MCF 10A (cell line): Measurements from ENCODE around the gene HACD1. TPM values are rescaled to one million over a fixed set of nuclear protein-coding genes. Genes with fewer than 3 reads are reported as not detected.

Source experiments
- BruUV-seq: library from RNA; stranded (reverse); fragments of 400-500 nt; replicated peaks from 2 replicates; lab custom pipeline; 2021; lab: Mats Ljungman, UMichigan
- CTCF ChIA-PET: fragments of 300-600 bp; sonication (Branson Sonifier 250); formaldehyde crosslinking; extraction: SDS; loops from one replicate; lab custom pipeline; 2021; ENCODE audit warnings: antibody characterized with exemption, inconsistent platforms; lab: Yijun Ruan, JAX
- POLR2A ChIA-PET: fragments of 300-600, 350-650 bp; sonication (Branson Sonifier 250); formaldehyde crosslinking; extraction: SDS; loops from one replicate; lab custom pipeline; 2020; ENCODE audit warnings: antibody characterized with exemption, inconsistent platforms; lab: Yijun Ruan, JAX
- DNase-seq: peaks from one replicate; pipeline ENCODE4 v3.0.0-alpha.2; 2018; ENCODE audit not compliant: unreplicated experiment
- H3K27ac Mint-ChIP-seq: one replicate; pipeline ENCODE4 v1.8.0; 2022; ENCODE audit warnings: mild to moderate bottlenecking, low read depth, mixed read lengths; ENCODE audit not compliant: unreplicated experiment
- H3K27me3 Mint-ChIP-seq: one replicate; pipeline ENCODE4 v1.8.0; 2022; ENCODE audit warnings: mixed read lengths; ENCODE audit not compliant: insufficient read depth, unreplicated experiment
- H3K36me3 Mint-ChIP-seq: one replicate; pipeline ENCODE4 v1.8.0; 2022; ENCODE audit warnings: mild to moderate bottlenecking, moderate library complexity, mixed read lengths; ENCODE audit not compliant: insufficient read depth, unreplicated experiment
- H3K4me1 Mint-ChIP-seq: one replicate; pipeline ENCODE4 v1.8.0; 2022; ENCODE audit warnings: mixed read lengths; ENCODE audit not compliant: insufficient read depth, unreplicated experiment
- H3K4me3 Mint-ChIP-seq: one replicate; pipeline ENCODE4 v1.8.0; 2022; ENCODE audit warnings: mild to moderate bottlenecking, moderate library complexity, mixed read lengths; ENCODE audit not compliant: unreplicated experiment
- H3K9me3 Mint-ChIP-seq: one replicate; pipeline ENCODE4 v1.8.0; 2022; ENCODE audit warnings: mixed read lengths; ENCODE audit not compliant: unreplicated experiment
- CTCF ChIP-seq: fragments of 200-600 bp; IDR thresholded peaks from one replicate; pipeline ENCODE4 v1.8.0; 2022; ENCODE audit warnings: antibody characterized with exemption, mild to moderate bottlenecking; ENCODE audit not compliant: unreplicated experiment
- intact Hi-C: fragments of 100-400 bp; cut with micrococcal nuclease; formaldehyde crosslinking; loops from 2 replicates; pipeline ENCODE4 v1.14.1; 2022
- total RNA-seq: library from RNA; stranded (reverse); gene quantifications from 2 replicates; pipeline ENCODE4 v1.2.3, GENCODE V29; 2022

The HACD1 gene
- total RNA-seq, 1 experiment from 2014 or later: 34.2 TPM

DNA sequence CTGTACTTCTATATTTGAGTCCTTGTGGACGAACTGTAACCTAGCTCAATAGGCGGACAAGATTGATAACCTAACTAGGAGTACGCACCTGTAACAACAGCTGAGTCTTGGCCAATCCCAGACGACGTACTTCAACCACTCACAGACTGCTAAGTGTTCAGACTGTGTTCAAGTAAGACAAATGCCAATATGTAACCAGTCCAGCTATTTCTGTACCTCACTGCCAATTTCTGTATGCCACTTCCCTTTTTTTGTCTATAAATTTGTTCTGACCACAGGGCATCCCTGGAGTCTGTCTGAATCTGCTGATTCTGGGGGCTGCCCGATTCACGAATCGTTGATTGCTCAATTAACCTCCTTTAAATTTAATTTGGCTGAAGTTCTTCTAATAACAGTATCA lies 32.2 kb downstream of the HACD1 start:
- no peaks in the 10 kb centered on the region for H3K9me3 Mint-ChIP-seq
- no peak overlapping the region for H3K27ac Mint-ChIP-seq
- no peak for TF ChIP-seq CTCF
- intact Hi-C loops: no loop called here
- no peak for DNase-seq
- H3K27me3 Mint-ChIP-seq: no peaks in the 10 kb centered on the region
- CTCF ChIA-PET: no interaction called here
- no peaks in the 10 kb centered on the region for H3K36me3 Mint-ChIP-seq
- no peak overlapping the region for H3K4me3 Mint-ChIP-seq
- H3K4me1 Mint-ChIP-seq: no peaks in the 10 kb centered on the region
- POLR2A ChIA-PET: no interaction called here
- no TSS peak for BruUV-seq

DNA sequence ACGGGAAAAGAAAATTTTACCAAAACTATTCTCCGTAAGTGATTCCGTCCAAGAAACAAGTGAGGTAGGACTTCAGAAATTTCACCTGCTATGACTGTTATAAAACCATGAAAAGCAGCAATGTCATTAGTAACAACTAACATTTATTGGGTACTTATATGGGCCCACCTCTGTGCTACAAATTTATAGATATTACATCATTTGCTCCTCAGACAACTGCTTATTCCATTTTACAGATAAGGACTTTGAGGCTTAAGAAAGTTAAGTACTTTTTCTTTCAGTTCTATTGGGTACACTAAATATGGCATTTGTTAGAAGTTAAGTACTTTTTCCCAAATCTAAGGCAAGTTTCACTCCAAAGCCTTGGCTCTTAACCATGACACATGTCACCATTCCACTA lies 36.3 kb downstream of the HACD1 start:
- intact Hi-C loops: no loop called here
- DNase-seq: no peak
- no peaks in the 10 kb centered on the region for H3K4me1 Mint-ChIP-seq
- no TSS peak for BruUV-seq
- H3K27me3 Mint-ChIP-seq: no peaks in the 10 kb centered on the region
- H3K4me3 Mint-ChIP-seq: no peak overlapping the region
- no peak for TF ChIP-seq CTCF
- H3K27ac Mint-ChIP-seq: no peak overlapping the region
- ChIA-PET POLR2A (interaction anchor here (0.6 kb wide), 1 partner anchor 893 kb away, joined by 3 read pairs; no protein-coding TSS in a partner anchor), CTCF (interaction anchor here (0.6 to 0.7 kb wide), 2 partner anchors 40 to 108 kb away, joined by 4 to 5 read pairs; no protein-coding TSS in a partner anchor)
- H3K9me3 Mint-ChIP-seq: no peaks in the 10 kb centered on the region
- no peaks in the 10 kb centered on the region for H3K36me3 Mint-ChIP-seq

GRCh38 chr10:17578603-17579002 lies 38.6 kb downstream of the HACD1 start:
- no TSS peak for BruUV-seq
- Mint-ChIP-seq H3K9me3 (no peaks in the 10 kb centered on the region), H3K36me3 (no peaks in the 10 kb centered on the region), H3K27ac (no peak overlapping the region), H3K27me3 (no peaks in the 10 kb centered on the region), H3K4me1 (no peaks in the 10 kb centered on the region), H3K4me3 (no peak overlapping the region)
- no peak for DNase-seq
- intact Hi-C loops: no loop called here
- ChIA-PET CTCF (no interaction called here), POLR2A (no interaction called here)
- TF ChIP-seq CTCF: no peak

DNA sequence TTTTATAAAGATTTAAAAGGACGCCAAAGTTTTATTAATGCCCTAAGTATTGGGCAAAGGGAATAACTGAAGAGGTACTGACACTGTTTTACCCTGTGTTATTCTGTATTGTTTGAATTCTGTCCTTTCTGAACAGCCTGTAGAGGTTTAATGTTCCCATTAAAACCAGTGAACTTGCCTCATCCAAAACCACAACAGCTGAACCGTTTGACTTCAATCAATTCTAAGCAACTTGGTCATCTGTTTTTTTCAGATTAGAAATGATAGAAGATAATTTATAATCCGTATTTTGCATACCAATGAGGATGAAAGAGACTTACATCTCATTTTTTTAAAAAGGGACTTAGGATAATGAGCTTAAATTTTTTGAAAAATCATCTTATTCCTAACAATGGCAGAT lies 40.4 kb downstream of the HACD1 start:
- Mint-ChIP-seq H3K27ac (no peak overlapping the region), H3K27me3 (no peaks in the 10 kb centered on the region), H3K9me3 (no peaks in the 10 kb centered on the region), H3K4me1 (no peaks in the 10 kb centered on the region), H3K4me3 (no peak overlapping the region), H3K36me3 (peaks cover 7% of the 10 kb centered on the region)
- intact Hi-C loops: no loop called here
- no peak for TF ChIP-seq CTCF
- no TSS peak for BruUV-seq
- CTCF ChIA-PET: interaction anchor here (0.6 to 0.7 kb wide), 2 partner anchors 123 to 425 kb away, joined by 3 read pairs; no protein-coding TSS in a partner anchor
- POLR2A ChIA-PET: interaction anchor here (0.6 kb wide), 1 partner anchor 9 kb away, joined by 3 read pairs; no protein-coding TSS in a partner anchor
- DNase-seq: no peak
